Neuron (in vitro differentiated cells): ENCODE results near the gene TENM4.

Source experiments
- H2AFZ ChIP-seq: one replicate; pipeline ENCODE4 v1.6.1; 2013; ENCODE audit warnings: low read depth, mild to moderate bottlenecking, inconsistent platforms, low read length, moderate library complexity
- H3K27me3 ChIP-seq: one replicate; pipeline ENCODE4 v1.6.1; 2013; ENCODE audit warnings: low read length; ENCODE audit not compliant: insufficient read depth
- H3K36me3 ChIP-seq: one replicate; pipeline ENCODE4 v1.6.1; 2013; ENCODE audit warnings: low read length; ENCODE audit not compliant: insufficient read depth
- H3K4me1 ChIP-seq: one replicate; pipeline ENCODE4 v1.6.1; 2013; ENCODE audit warnings: low read length; ENCODE audit not compliant: insufficient read depth
- H3K4me3 ChIP-seq: 2 replicates; pipeline ENCODE4 v1.5.1; 2013; ENCODE audit warnings: mild to moderate bottlenecking, low read length, moderate library complexity
- H3K9me3 ChIP-seq: one replicate; pipeline ENCODE4 v1.6.1; 2013; ENCODE audit warnings: low read length

The TENM4 gene

DNA sequence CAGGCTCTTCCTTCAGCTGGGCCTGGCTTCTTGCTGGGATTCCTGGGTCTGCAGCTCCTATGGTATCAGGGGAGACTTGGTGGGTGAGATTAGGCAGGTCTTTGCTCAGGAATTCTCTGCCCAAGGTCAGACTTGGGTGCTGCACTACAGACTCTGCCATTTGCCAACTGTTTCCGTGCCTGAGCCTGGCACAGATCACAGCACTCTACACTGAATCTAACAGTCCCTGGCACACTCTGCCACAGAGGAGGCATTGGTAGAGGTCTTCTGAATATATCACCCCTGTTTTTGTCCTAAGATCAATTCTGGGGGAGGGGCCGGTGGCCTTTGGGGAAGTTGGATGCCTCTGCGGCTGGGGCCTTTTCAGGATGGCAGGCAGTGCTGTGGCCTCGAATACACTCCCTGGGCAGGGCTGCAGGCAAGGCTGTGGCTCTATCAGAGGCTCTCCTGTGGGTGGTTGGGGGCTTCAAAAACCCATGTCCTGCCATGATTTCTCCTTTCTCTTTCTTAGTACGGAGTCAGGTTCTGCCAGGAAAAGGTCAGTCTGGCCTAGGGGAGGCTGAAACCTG lies 751.2 kb downstream of the TENM4 start:
- Histone ChIP-seq H3K36me3 (peaks cover 3% of the 10 kb centered on the region), H3K4me3 (no peak overlapping the region), H3K27me3 (no peaks in the 10 kb centered on the region), H2AFZ (no peak overlapping the region), H3K9me3 (no peaks in the 10 kb centered on the region), H3K4me1 (peaks cover 8% of the 10 kb centered on the region)

DNA sequence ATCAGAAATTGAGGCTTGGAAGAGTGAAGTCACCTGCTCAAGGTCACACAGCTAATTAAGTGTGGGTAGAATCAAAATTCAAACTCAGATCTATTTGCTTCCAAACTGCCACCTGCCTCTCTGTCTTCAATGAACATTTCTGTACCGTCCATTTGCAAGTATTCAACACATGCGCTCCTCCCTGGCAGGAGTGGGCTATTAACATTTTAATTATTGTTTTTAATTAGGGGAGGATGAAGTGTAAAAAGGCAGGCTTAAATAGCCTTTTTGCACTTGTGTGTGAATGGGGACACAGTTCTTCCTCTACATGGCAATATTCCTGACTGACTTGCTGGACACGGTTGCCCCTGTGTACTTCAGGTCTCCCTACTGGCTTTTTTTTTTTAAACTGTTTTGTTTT lies 751.7 kb downstream of the TENM4 start:
- Histone ChIP-seq H3K27me3 (no peaks in the 10 kb centered on the region), H3K4me1 (peaks cover 8% of the 10 kb centered on the region), H3K9me3 (peaks cover 5% of the 10 kb centered on the region), H3K36me3 (peaks cover 3% of the 10 kb centered on the region), H2AFZ (no peak overlapping the region), H3K4me3 (no peak overlapping the region)

DNA sequence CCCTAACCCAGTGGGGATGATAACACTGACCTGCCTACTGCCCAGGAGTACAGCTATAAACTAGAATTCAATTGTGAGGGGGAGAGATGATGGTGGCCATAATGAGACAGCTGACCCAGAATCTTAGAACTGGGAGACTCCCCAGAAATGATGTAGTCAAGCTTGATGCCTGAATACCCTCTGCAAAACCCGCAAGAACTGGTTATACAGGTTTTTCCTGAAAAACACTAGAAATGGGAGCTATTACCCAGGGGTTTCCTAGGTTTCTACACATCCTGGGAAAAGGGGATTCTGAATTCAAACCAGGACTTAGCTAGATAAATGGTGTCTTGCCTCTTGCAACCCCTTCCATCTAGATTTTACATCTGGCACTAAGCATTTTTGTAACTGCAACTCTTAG lies 752.4 kb downstream of the TENM4 start:
- H3K36me3 ChIP-seq = peaks cover 3% of the 10 kb centered on the region
- H2AFZ ChIP-seq = no peak overlapping the region
- H3K9me3 ChIP-seq = peaks cover 5% of the 10 kb centered on the region
- H3K4me3 ChIP-seq = no peak overlapping the region
- peaks cover 8% of the 10 kb centered on the region for H3K4me1 ChIP-seq
- H3K27me3 ChIP-seq = no peaks in the 10 kb centered on the region

DNA sequence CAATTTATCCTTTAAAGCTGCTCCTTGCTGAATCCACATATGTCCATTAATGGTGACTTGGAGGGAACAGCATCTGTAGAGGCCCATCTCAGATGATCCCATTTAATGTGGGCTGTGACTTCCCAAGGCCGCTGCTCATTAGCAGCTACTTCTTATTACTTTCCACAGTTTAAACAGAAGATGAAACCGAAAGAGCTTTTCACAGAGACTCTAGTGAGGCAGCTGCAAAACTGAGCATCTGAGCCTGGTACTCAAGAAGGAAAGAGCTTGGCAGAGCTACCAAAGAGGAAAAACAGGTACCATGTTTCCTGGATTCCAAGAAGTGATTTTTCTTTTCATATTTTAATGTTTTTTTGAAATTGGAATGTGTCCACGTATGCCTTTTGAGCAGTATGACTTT lies 755.7 kb downstream of the TENM4 start:
- Histone ChIP-seq H3K4me1 (peaks cover 8% of the 10 kb centered on the region), H2AFZ (no peak overlapping the region), H3K36me3 (peaks cover 3% of the 10 kb centered on the region), H3K4me3 (no peak overlapping the region), H3K9me3 (peaks cover 5% of the 10 kb centered on the region), H3K27me3 (no peaks in the 10 kb centered on the region)

DNA sequence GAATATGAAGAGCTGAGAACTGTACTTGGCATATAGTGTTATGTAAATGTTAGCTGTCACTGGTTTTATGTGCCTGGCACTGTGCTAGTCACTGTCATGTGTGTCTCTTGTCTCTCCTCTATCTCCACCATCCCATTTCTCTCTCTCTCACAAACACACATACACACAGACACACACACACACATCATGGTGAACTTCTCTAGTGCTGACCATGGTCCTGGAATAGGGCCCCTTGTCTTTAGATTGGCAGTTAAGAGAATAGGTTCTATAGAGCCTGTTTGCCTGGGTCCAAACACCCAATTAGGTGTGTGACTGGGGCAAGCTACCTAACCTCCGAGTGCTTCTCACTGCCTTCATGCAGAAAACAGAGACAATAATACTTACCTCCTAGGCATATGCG lies 756.5 kb downstream of the TENM4 start:
- no peak overlapping the region for H3K4me3 ChIP-seq
- H3K4me1 ChIP-seq = peaks cover 2% of the 10 kb centered on the region
- peaks cover 3% of the 10 kb centered on the region for H3K36me3 ChIP-seq
- no peak overlapping the region for H2AFZ ChIP-seq
- H3K27me3 ChIP-seq = no peaks in the 10 kb centered on the region
- H3K9me3 ChIP-seq = peaks cover 5% of the 10 kb centered on the region

DNA sequence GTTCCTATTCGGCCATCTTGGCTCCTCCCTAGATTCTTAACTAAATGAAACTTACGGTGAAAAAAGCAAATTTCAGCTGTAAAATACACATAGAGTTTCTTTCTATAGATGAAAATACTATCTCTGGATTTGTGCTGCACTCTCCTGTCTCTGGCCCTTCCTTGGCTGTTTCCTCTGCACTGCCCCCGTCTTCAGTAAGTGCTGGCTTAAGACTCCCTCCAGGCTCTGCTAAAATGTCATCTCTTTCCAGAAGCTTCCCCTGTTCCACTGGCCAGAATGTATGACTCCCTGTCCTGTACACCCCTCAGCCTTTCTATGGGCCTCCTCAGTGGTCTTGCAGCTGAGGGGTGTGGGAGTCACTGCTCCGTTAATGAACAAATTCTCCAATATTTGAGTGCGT lies 757.1 kb downstream of the TENM4 start:
- H2AFZ ChIP-seq = no peak overlapping the region
- H3K4me1 ChIP-seq = no peaks in the 10 kb centered on the region
- H3K9me3 ChIP-seq = peaks cover 5% of the 10 kb centered on the region
- no peaks in the 10 kb centered on the region for H3K27me3 ChIP-seq
- H3K36me3 ChIP-seq = peaks cover 3% of the 10 kb centered on the region
- no peak overlapping the region for H3K4me3 ChIP-seq

DNA sequence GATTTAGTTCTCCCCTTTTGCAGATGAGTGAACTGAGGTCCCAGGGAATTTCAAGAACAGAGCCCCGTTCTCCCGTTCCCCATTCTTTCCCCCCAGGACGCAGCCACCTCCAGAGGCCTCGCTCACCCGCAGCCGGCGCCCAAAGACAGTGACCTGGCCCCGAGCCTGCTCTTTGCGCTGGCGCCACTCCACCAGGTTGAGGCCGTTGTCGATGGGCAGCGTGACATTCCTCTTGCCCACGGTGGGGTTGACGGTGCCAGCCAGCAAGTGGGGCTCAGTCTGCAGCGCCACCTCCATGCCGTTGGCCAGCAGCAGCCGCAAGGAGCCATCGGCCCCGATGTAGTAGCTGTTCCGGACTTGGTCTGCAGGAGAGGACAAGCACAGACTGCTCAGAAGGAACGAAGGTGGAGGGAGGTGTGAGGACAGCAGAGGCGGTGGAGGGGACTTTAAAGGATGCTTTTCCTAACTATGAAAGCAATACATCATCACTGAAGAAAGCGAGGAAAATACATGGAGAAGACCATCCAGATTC lies 764.7 kb downstream of the TENM4 start:
- Histone ChIP-seq H3K9me3 (no peaks in the 10 kb centered on the region), H3K4me1 (no peaks in the 10 kb centered on the region)

DNA sequence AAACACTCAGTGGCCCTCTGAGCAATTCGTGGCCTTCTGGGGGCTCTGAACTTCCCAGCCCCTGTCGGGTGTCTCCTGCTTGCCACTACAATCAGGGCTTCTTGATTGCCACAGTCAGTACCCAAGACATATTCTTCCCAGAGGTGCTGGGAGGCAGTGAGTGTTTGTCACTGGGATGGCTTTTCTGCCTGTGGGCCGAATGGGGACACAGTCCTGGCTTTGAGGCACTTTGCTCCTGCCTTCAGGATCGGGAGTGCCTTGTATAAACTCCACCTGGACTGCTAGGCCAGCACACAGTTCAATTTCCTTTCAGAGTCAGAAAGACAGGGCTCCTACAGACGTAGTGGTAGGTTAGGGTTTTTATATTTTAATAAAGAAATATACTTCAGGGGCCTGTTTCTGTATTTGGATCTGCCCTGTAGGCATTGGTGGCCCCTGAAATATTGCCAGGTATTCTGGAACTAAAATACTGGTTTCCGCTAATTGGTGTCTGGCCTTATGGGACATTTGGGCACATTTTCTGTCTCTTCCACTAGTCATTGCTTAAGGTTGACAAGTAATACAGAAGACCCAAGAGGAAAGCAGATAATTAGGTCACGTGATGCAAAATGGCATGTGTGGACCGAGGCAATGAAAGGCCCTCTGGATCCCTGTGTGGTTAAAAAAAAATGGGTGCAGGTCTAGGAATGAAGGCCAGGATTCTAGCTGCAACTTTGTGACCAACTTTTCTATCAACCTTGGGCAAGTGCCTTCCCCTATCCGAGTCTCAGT lies 767.8 kb downstream of the TENM4 start:
- Histone ChIP-seq H3K4me3 (no peak overlapping the region), H3K4me1 (no peaks in the 10 kb centered on the region), H3K36me3 (peaks cover 51% of the 10 kb centered on the region), H3K9me3 (peaks cover 8% of the 10 kb centered on the region), H3K27me3 (no peaks in the 10 kb centered on the region), H2AFZ (no peak overlapping the region)

More for the DNA sequence above, 764.7 kb downstream of the TENM4 start:
- H3K27me3 ChIP-seq = no peaks in the 10 kb centered on the region
- H2AFZ ChIP-seq = no peak overlapping the region
- peaks cover 24% of the 10 kb centered on the region for H3K36me3 ChIP-seq
- no peak overlapping the region for H3K4me3 ChIP-seq

DNA sequence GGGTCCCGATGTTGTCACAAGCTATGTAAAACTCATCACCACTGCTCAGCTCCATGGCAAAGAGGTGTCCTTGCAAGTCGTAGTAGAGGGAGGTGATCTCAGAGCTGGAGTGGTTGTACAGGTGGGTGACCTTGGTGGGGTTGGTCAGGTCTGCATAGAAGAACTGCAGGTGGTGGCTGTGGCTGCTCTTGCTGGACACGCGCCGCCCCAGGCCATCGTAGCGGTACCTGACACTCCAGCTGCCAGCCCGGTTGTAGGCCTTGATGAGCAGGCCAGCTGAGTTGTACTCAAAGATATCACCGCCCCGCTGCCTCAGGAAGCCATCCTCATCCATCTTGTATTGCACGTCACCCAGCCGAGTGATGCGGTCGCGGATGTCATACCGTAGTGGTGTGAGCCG lies 771.6 kb downstream of the TENM4 start:
- Histone ChIP-seq H3K36me3 (peaks cover 55% of the 10 kb centered on the region), H3K27me3 (no peaks in the 10 kb centered on the region), H2AFZ (no peak overlapping the region), H3K4me3 (no peak overlapping the region), H3K9me3 (peaks cover 8% of the 10 kb centered on the region), H3K4me1 (peaks cover 3% of the 10 kb centered on the region)

DNA sequence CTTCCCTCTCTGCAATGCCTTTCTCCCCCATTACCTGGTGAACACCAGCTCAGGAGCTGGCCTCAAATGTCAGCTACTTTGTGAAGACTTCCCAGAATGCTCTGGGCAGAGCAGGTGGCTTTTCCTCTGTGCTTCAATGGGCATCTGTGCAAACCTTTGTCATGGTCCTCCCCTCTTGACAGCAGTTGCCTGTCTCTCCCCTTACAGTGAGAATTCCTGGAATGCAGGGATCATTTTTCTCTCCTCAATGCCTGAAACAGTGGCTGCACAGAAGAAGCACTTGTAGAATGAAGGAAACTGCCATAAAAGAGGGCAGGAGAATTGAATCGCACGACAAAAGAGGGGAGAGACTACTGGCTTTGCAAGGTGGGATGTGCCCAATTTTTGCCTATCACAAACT lies 773.4 kb downstream of the TENM4 start:
- Histone ChIP-seq H3K9me3 (peaks cover 8% of the 10 kb centered on the region), H3K36me3 (peaks cover 52% of the 10 kb centered on the region), H3K4me3 (no peak overlapping the region), H3K4me1 (peaks cover 3% of the 10 kb centered on the region), H3K27me3 (no peaks in the 10 kb centered on the region), H2AFZ (no peak overlapping the region)

DNA sequence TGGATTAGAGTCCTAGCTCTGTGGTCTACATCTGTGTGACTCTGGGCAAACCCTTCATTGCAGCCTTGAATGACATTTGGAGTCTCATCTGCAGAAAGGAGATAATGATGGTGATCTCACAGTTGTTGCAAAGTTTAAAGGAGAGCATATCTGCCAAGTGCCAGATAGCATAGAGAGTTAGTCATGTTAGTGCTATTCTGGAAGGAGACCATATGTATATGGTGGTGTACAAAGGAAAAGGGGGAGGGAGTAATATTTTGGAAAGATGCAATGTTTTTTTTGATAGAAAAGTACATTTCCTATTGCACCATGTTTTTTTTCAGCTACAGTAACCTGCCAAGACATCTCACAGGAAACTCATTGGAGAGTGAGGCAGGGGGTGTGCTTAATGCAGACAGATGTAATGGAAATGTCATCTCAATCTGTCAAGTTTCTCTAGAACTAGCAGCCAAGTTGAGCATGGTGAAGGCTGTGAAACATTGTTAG lies 774.1 kb downstream of the TENM4 start:
- H2AFZ ChIP-seq = no peak overlapping the region
- peaks cover 47% of the 10 kb centered on the region for H3K36me3 ChIP-seq
- no peaks in the 10 kb centered on the region for H3K27me3 ChIP-seq
- peaks cover 8% of the 10 kb centered on the region for H3K9me3 ChIP-seq
- no peak overlapping the region for H3K4me3 ChIP-seq
- peaks cover 3% of the 10 kb centered on the region for H3K4me1 ChIP-seq

DNA sequence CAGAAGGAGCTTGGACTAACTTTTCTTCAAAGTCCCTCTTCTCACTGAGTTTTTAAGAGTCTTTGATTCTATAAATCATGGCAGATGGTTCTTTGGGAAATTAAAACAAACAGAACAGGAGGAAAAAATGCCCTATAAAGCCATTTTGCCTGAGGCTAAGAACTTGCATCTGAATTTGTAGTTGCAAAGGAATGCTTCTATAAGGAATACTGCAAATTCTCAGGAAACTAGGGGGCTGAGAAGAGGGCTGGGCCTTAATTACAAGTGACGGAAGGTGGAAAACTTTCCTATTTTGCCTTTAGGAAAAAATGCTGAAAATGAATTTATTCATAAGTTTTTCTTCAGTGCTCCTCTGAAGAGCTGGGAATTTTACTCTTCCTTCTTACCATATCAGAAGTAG lies 776.2 kb downstream of the TENM4 start:
- no peak overlapping the region for H3K4me3 ChIP-seq
- peaks cover 3% of the 10 kb centered on the region for H3K9me3 ChIP-seq
- H3K27me3 ChIP-seq = no peaks in the 10 kb centered on the region
- H3K4me1 ChIP-seq = peaks cover 3% of the 10 kb centered on the region
- peaks cover 39% of the 10 kb centered on the region for H3K36me3 ChIP-seq
- no peak overlapping the region for H2AFZ ChIP-seq

DNA sequence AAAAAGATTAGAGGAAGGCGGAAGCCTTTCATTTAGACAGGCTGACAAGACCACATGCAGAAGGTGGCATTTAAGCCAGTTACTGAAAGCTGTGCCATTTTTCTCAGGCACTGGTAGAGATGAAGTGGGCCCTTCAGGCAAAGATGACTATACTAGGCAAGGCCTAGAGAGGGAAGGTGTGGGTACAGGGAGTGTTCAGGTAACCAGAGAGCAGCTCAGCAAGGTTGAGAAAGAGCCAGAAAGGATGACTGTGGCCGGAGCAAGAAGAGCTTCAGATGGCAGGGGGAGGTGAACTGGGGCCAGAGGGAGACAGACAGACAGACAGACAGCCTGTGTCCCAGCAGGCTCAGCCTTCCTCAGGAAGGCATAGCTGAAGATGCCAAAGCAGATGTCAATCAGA lies 778.0 kb downstream of the TENM4 start:
- H2AFZ ChIP-seq = no peak overlapping the region
- peaks cover 38% of the 10 kb centered on the region for H3K36me3 ChIP-seq
- H3K27me3 ChIP-seq = no peaks in the 10 kb centered on the region
- peaks cover 4% of the 10 kb centered on the region for H3K9me3 ChIP-seq
- no peak overlapping the region for H3K4me3 ChIP-seq
- H3K4me1 ChIP-seq = peaks cover 3% of the 10 kb centered on the region
